ENCODE data around the gene ORC5.

ORC5 gene

DNA sequence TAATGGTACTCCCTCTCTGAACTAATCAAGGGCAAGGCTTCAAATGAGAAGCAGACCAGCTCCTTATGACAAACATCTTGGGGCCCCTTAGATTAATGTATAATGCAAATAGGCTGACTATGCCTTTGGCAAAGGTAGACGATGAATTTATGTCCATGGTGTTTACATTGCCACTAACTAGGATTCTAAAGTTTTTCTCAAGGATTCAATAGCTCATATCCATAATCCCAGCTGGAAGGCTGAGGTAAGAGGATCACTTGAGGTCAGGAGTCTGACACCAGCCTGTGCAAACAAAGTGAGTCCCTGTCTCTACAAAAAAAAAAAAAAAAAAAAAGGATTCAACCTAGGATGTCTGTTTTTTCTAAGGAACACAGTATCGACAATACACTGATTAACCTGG, 96.5 kb downstream of the ORC5 start:
- TF ChIP-seq MAX (IDR thresholded peaks at IDR 0.05; ENCODE audit: low read depth, low read length) (no peak), MYC (IDR thresholded peaks at IDR 0.05; ENCODE audit: low read depth, low read length) (no peak), POLR2A (IDR thresholded peaks at IDR 0.05; ENCODE audit: extremely low read depth, insufficient read length) (no peak)
- TF ChIP-seq, protein P1, sequence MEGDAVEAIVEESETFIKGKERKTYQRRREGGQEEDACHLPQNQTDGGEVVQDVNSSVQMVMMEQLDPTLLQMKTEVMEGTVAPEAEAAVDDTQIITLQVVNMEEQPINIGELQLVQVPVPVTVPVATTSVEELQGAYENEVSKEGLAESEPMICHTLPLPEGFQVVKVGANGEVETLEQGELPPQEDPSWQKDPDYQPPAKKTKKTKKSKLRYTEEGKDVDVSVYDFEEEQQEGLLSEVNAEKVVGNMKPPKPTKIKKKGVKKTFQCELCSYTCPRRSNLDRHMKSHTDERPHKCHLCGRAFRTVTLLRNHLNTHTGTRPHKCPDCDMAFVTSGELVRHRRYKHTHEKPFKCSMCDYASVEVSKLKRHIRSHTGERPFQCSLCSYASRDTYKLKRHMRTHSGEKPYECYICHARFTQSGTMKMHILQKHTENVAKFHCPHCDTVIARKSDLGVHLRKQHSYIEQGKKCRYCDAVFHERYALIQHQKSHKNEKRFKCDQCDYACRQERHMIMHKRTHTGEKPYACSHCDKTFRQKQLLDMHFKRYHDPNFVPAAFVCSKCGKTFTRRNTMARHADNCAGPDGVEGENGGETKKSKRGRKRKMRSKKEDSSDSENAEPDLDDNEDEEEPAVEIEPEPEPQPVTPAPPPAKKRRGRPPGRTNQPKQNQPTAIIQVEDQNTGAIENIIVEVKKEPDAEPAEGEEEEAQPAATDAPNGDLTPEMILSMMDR (IDR thresholded peaks at IDR 0.05; ENCODE audit: low read depth, low read length) = no peak

DNA sequence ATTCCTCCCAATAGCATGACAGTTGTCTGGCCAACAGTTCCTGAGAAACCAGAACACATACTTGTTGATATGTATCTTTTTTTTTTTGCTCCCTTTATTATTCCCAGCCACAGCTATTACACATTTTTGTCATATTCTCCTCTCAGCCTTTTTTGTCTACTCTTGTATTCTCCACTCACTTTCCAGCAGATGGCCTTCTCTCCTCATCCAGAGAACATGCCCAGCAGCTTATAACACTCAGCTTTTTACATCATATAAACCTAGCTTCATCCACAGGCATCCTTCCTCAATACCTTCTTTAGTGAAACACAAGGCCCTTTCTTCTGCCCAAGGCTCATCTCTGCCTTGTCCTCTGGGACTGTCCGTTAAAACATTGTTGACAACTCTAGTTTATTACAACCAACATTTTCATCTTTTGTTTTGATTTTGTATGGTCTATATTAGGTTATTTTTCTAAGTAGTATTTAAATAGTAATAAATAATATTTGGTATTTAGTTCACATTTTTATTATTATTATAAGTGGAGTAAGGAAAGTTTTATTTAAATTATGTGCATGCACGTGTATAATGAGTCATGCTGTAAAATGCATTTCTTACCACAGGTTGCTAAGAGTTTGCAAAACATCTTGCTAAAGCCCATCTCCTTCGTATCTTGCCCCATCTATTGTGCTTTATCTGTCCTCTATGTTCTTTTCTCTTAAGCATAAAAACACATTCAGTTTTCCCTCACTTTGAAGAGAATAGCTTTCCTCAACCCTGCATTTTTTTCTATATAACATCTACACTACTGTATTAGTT, 101.5 kb downstream of the ORC5 start:
- peak; percentile 18 for DNase-seq (ENCODE audit: low read depth)
- TF ChIP-seq POLR2A (IDR thresholded peaks at IDR 0.05; ENCODE audit: extremely low read depth, insufficient read length) = no peak
- TF ChIP-seq MAX (IDR thresholded peaks at IDR 0.05; ENCODE audit: low read depth, low read length) = no peak
- TF ChIP-seq, protein P1 (IDR thresholded peaks at IDR 0.05; ENCODE audit: low read depth, low read length) = no peak
- TF ChIP-seq MYC (IDR thresholded peaks at IDR 0.05; ENCODE audit: low read depth, low read length) = no peak
- no peak overlapping the region for H3K4me3 ChIP-seq (ENCODE audit: low read depth, low read length)

More for the DNA sequence above, 96.5 kb downstream of the ORC5 start:
- no peak for DNase-seq (ENCODE audit: low read depth)
- H3K4me3 ChIP-seq (ENCODE audit: low read depth, low read length) = no peak overlapping the region

DNA sequence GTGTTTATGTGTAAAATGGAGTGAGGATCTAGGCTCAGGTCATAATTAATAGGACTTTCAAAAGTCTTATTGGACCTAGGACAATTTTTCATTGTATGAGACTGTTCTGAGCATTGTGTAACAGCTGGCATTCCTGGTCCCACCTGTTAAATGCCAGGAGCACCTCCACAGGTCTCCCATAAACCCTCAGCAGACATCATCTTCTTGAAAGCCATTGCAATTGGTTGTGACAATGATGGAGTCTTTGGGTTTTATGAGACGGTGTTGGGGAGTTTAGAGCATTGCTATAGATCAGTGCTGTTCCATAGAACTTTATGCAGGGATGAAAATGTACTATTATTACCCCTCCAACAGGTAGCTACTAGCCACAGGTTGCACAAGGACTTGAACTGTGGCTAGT, 108.9 kb downstream of the ORC5 start:
- H3K4me3 ChIP-seq (ENCODE audit: low read depth, low read length) = no peak overlapping the region
- TF ChIP-seq MYC (IDR thresholded peaks at IDR 0.05; ENCODE audit: low read depth, low read length) = no peak
- no peak for TF ChIP-seq POLR2A (IDR thresholded peaks at IDR 0.05; ENCODE audit: extremely low read depth, insufficient read length)
- TF ChIP-seq MAX (IDR thresholded peaks at IDR 0.05; ENCODE audit: low read depth, low read length) = no peak
- TF ChIP-seq, protein P1 (IDR thresholded peaks at IDR 0.05; ENCODE audit: low read depth, low read length) = no peak
- no peak for DNase-seq (ENCODE audit: low read depth)

DNA sequence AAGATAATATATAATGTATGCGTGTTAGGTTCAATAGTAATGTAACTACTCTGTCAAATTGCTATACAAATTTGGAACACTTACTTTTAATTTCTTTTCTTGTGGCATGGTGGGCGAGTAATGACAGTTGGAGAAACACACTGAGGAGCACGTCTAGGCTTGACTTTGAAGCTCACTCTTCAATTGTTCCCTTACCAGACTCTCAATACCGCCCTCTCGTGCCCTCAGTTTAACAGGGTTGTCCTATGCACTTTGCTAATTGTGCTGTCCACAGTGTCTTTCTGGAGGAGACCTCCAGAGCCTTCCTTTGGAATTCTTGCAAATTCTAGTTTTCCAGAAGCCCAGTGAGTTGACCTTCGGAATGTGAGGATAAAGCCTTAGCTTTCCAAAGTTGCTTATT, 111.1 kb downstream of the ORC5 start:
- DNase-seq (ENCODE audit: low read depth) = peak; percentile 37
- TF ChIP-seq MYC (IDR thresholded peaks at IDR 0.05; ENCODE audit: low read depth, low read length) (no peak), MAX (IDR thresholded peaks at IDR 0.05; ENCODE audit: low read depth, low read length) (no peak)
- TF ChIP-seq, protein P1 (IDR thresholded peaks at IDR 0.05; ENCODE audit: low read depth, low read length) = peak; percentile 38
- H3K4me3 ChIP-seq (ENCODE audit: low read depth, low read length) = no peak overlapping the region

GRCh38 chr7:104093127-104093526, 114.7 kb downstream of the ORC5 start:
- TF ChIP-seq MAX (IDR thresholded peaks at IDR 0.05; ENCODE audit: low read depth, low read length) = no peak
- TF ChIP-seq, protein P1 (IDR thresholded peaks at IDR 0.05; ENCODE audit: low read depth, low read length) = no peak
- TF ChIP-seq POLR2A (IDR thresholded peaks at IDR 0.05; ENCODE audit: extremely low read depth, insufficient read length) = no peak
- TF ChIP-seq MYC (IDR thresholded peaks at IDR 0.05; ENCODE audit: low read depth, low read length) = no peak
- no peak for DNase-seq (ENCODE audit: low read depth)
- H3K4me3 ChIP-seq (ENCODE audit: low read depth, low read length) = no peak overlapping the region
